Epithelial cell of esophagus (primary cell): Measurements from ENCODE around the gene CPSF4L.

ENCODE experiments used
- DNase-seq: peaks from one replicate; pipeline ENCODE4 v3.0.0; 2010; ENCODE audit warnings: low read depth
- H3K4me3 ChIP-seq: 2 replicates; pipeline ENCODE4 v1.5.1; 2011; ENCODE audit warnings: mild to moderate bottlenecking, low read length, control low read depth
- CTCF ChIP-seq: IDR thresholded peaks from 2 replicates; pipeline ENCODE4 v1.5.1; 2011; ENCODE audit warnings: low read depth, mild to moderate bottlenecking, low read length, control low read depth, inconsistent platforms; ENCODE audit not compliant: insufficient read depth; ENCODE audit errors: missing control alignments

Gene CPSF4L

DNA sequence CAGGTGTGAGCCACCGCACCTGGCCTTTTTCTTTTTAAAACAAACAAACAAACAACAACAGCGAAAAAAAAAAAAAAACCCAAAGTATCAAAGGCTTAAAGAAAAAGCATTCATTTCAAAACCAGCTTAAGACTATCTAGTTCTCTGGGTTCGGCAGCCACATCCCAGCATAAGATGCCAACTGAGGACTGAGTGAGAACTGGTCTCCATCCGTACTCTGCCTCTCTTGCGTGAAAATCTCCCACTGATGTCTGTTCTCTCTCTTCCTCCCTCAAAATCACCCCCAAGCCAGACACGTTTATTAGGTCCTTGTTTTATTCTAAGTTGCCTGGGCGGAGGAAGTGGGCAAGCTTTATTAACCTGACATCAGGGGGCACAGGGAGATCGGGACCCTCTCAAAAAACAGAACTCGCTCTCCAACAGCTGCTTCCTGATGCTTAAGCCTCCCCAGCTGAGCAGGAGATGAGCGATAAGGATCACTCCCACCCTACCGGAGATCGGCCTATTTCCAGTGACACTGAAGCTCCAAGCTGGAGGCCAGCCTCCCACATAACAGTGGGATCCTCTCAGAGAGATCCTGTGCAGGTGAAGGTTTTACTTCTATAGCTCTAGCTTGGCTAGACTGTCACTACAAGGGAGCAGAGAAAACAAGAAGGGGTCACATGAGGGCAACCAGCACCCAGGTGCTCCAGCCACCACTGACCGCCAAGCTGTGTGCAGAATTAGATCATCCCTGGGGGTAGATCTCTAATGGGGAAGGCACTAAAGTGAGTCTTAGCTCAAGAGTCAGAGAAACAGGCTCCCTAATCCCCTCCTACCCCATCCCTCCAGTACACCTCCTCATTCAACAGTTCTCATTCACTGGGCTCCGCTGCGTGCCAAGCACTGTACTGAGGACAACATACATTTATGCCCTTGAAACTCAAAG, 36.5 kb upstream of the CPSF4L start:
- no peak for DNase-seq
- no peak for TF ChIP-seq CTCF
- no peak overlapping the region for H3K4me3 ChIP-seq

DNA sequence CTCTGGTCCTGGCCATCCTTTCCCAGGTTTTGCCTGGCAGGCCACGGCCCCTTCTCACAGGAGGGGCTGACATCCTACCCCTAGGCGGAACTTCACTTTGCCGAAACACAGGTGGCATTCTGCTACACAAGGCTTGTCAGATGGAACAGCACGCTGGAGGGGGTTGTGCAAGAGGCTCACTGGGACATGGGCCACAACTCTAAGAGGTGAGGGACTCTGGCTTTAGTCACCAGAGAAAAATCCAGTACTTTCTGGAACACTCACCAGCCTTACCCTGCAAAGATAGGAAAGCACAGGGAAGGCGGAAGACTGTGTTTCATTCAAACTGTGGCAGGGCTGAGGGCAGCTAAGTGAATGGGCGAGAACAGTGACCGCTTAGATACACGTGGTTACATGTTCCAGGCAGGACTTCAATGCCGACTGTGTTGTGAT, 31.8 kb upstream of the CPSF4L start:
- H3K4me3 ChIP-seq = no peak overlapping the region

DNA sequence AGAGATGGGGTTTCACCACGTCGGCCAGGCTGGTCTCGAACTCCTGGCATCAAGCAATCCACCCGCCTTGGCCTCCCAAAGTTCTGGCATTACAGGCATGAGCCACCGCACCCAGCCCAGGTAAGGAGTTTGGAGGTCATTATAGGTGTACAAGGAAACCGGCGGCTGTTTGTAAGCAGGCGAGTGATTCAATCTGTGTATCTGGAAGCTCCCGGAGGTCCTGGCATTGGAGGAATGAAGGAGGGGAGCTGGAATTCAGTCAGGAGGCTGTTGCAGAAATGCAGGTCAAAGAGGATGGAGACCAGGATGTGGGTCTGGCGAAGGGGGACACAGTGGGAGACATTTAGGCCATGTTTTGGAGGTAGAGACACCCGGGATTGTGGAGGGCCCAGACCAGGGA, 31.4 kb upstream of the CPSF4L start:
- DNase-seq = peak; percentile 40
- no peak for TF ChIP-seq CTCF
- H3K4me3 ChIP-seq = no peak overlapping the region

More for the DNA sequence above, 31.8 kb upstream of the CPSF4L start:
- DNase-seq = peak; percentile 87
- TF ChIP-seq CTCF = no peak

GRCh38 chr17:73292031-73292531, 30.4 kb upstream of the CPSF4L start:
- no peak for TF ChIP-seq CTCF
- peak; percentile 57 for DNase-seq

GRCh38 chr17:73291260-73291801, 29.7 kb upstream of the CPSF4L start:
- no peak for TF ChIP-seq CTCF
- DNase-seq = peak; percentile 72
- H3K4me3 ChIP-seq = no peak overlapping the region

More at GRCh38 chr17:73292031-73292531, 30.4 kb upstream of the CPSF4L start:
- H3K4me3 ChIP-seq = no peak overlapping the region

DNA sequence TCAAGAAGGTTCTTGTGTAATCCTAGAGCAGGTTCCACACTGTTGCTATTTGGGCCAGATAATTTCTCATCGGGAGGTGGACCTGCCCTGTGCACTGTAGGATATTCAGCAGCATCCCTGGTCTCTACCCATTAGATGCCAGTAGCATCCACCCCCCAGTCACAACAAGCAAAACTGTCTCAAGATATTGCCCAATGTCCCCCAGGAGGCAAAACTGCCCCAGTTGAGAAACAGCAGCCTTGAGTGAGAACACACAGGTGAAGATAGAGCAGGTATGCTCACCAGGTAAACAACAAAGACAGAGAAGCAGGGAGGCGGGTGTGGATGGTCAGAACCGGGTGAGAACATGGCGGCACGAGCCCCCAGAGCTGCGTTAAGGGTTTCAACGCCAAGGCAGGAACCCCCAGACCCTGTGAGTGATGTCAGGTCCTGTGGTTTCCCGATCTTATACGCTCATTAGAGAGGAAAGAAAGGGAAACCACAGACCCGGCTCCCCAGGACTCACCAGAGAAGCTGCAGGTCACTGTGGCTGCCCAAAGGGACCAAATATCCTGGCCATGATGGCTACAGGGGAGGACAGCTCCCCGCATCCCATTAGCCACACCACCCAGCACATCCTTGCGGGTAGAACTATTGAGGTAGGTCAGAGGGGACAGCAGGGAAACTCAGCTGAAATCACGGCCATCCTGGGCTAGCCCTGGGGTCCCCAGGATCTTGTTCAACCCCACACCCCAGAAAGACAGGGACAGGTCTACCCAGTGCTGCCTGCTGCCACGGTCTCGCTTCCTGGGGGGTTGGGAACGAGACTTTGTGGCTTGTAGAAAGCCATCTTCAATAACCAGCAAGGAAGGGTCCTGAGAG, 28.9 kb upstream of the CPSF4L start:
- peak; percentile 37 for DNase-seq
- H3K4me3 ChIP-seq = no peak overlapping the region
- TF ChIP-seq CTCF = no peak
